ENCODE results near the gene TSGA10IP.

GRCh38 chr11:65962141-65962564 lies 16.9 kb downstream of the TSGA10IP start:
- no peak for TF ChIP-seq CTCF (IDR thresholded peaks at IDR 0.05)
- no peak for TF ChIP-seq EP300 (IDR thresholded peaks at IDR 0.05; ENCODE audit: low read depth)
- TF ChIP-seq POLR2AphosphoS5 (IDR thresholded peaks at IDR 0.05) = no peak
- no peak for TF ChIP-seq POLR2A (IDR thresholded peaks at IDR 0.05)
